ENCODE measurements around the gene IL16.

Gene IL16

GRCh38 chr15:81215531-81215930, 18.9 kb downstream of the IL16 start:
- TF ChIP-seq CTCF (IDR thresholded peaks at IDR 0.05) (no peak), ZFX (IDR thresholded peaks at IDR 0.05; ENCODE audit: borderline replicate concordance) (no peak)
- H3K27ac ChIP-seq = no peak overlapping the region

GRCh38 chr15:81215983-81216382, 19.3 kb downstream of the IL16 start:
- TF ChIP-seq ZFX (IDR thresholded peaks at IDR 0.05; ENCODE audit: borderline replicate concordance) (no peak), CTCF (IDR thresholded peaks at IDR 0.05) (no peak)
- H3K27ac ChIP-seq = no peak overlapping the region

- no peak overlapping the region for H3K27ac ChIP-seq
- TF ChIP-seq CTCF (IDR thresholded peaks at IDR 0.05) = no peak
- no peak for TF ChIP-seq ZFX (IDR thresholded peaks at IDR 0.05; ENCODE audit: borderline replicate concordance)
Observed at GRCh38 chr15:81216422-81216821, 19.7 kb downstream of the IL16 start.

GRCh38 chr15:81221449-81221848, 24.8 kb downstream of the IL16 start:
- TF ChIP-seq CTCF (IDR thresholded peaks at IDR 0.05) (no peak), ZFX (IDR thresholded peaks at IDR 0.05; ENCODE audit: borderline replicate concordance) (no peak)
- H3K27ac ChIP-seq = no peak overlapping the region

- H3K27ac ChIP-seq = no peak overlapping the region
- TF ChIP-seq ZFX (IDR thresholded peaks at IDR 0.05; ENCODE audit: borderline replicate concordance) = no peak
Observed at GRCh38 chr15:81222007-81222406, 25.3 kb downstream of the IL16 start.

GRCh38 chr15:81223346-81223971, 26.8 kb downstream of the IL16 start:
- TF ChIP-seq ZFX (IDR thresholded peaks at IDR 0.05; ENCODE audit: borderline replicate concordance) (no peak), CTCF (IDR thresholded peaks at IDR 0.05) (no peak)
- no peak overlapping the region for H3K27ac ChIP-seq

GRCh38 chr15:81224232-81224631, 27.6 kb downstream of the IL16 start:
- TF ChIP-seq ZFX (IDR thresholded peaks at IDR 0.05; ENCODE audit: borderline replicate concordance) (no peak), CTCF (IDR thresholded peaks at IDR 0.05) (no peak)
- H3K27ac ChIP-seq = no peak overlapping the region

- no peak for TF ChIP-seq ZFX (IDR thresholded peaks at IDR 0.05; ENCODE audit: borderline replicate concordance)
- TF ChIP-seq CTCF (IDR thresholded peaks at IDR 0.05) = no peak
- H3K27ac ChIP-seq = no peak overlapping the region
Observed at GRCh38 chr15:81225161-81225671, 28.5 kb downstream of the IL16 start.

Data from 22Rv1 (cell line).